AG10803 (cell line): ENCODE data around the gene AFAP1.
A peak's percentile ranks its signal among the peaks of the same experiment; 100 is the strongest.

ENCODE experiments used
- DNase-seq: peaks from one replicate; pipeline ENCODE4 v3.0.0; 2010; ENCODE audit warnings: low read depth
- H3K4me3 ChIP-seq: 2 replicates; pipeline ENCODE4 v1.5.1; 2011; ENCODE audit warnings: mild to moderate bottlenecking, low read length, control low read depth
- CTCF ChIP-seq: conservative IDR thresholded peaks from 2 replicates; pipeline ENCODE4 v1.5.1; 2011; ENCODE audit warnings: mild to moderate bottlenecking, low read length, control low read depth, inconsistent platforms

The AFAP1 gene

GRCh38 chr4:7803371-7803770 is 136.3 kb downstream of the AFAP1 start:
- no peak for DNase-seq
- TF ChIP-seq CTCF: no peak
- H3K4me3 ChIP-seq: no peak overlapping the region

DNA sequence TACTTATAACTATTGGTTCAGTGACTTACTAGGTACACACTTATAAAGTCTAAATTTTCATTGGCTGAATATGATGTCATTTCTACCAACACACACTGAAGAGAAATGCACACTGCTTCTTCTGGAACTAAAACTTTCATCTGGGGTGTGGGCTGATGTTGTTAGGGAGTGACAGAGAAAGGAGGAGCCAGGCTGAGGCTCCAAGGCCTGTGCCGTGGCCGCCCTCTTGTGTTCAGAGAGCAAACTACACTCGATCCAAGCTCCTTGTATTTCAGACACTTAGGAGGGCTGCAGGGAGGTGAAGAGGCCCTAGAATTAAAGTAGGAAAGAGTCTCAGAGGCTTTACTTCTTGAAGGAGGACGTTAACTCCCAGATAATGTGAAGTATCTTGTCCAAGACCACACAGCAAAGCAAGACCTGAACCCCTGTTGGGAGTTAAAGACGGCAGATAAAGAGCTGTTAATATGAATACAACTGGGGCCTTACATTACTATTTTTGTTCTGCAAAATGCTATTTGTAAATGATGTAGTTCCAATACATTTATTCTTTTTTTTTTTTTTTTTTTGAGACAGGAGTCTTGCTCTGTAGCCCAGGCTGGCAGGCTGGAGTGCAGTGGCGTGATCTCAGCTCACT is 137.5 kb downstream of the AFAP1 start:
- DNase-seq: peak; percentile 79
- TF ChIP-seq CTCF: peak; percentile 98
- no peak overlapping the region for H3K4me3 ChIP-seq

DNA sequence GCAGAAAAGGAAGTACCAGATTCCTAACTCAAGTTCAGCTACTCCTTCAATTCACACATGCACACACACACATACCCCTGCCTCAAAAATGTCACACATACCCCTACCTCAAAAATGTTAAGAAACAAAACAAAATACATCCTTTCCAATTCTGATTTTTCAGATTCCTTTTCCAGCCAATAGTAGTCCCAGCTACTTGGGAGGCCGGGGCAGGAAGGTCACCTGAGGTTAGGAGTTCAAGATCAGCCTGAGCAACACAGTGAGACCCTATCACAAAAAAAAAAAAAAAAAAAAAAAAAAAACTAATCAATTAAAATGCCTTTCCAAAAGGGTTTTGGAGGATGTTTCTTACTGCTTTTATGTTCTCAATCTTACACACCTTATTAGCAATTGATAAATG is 138.0 kb downstream of the AFAP1 start:
- TF ChIP-seq CTCF: no peak
- no peak for DNase-seq
- H3K4me3 ChIP-seq: no peak overlapping the region

GRCh38 chr4:7801001-7801400 is 138.7 kb downstream of the AFAP1 start:
- no peak for TF ChIP-seq CTCF
- no peak overlapping the region for H3K4me3 ChIP-seq
- no peak for DNase-seq

DNA sequence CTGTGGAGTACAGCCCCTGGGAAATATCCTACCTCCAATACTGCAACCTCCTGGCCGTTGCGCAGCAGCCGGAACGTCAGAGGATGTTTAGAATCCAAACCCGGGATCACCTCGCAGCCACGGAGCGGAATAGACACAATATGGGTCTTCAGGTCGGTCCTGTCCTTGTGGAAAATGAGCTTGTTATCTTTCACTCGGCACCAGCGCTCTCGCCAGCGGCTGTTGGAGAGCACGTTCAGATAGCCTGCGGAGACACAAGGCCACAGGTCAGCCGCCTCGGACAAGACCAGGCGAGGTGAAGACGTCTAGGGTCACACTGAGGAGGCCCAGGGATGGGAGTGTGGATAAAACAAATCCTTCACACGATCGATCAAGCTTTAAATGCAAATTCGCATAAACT is 139.3 kb downstream of the AFAP1 start:
- H3K4me3 ChIP-seq: no peak overlapping the region
- TF ChIP-seq CTCF: no peak
- no peak for DNase-seq

DNA sequence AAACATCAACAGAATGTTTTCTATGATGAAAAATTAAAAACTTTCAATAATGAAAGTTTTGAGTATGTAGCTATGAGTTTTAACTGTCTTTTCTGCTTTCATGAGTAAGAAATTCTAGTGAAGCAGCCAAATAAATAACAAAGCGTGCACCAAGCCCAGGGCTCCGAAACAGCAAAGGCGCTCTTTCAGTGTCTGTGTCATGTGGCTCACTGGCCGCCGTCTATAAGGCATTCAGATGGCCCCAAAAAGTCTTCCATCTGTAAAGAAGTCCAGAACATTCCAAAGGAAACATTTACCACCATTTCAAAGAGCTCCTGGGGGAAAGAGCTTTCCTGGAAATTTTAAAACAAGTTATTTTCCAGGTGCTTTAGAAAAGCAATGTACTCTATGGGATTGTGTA is 139.9 kb downstream of the AFAP1 start:
- TF ChIP-seq CTCF: no peak

DNA sequence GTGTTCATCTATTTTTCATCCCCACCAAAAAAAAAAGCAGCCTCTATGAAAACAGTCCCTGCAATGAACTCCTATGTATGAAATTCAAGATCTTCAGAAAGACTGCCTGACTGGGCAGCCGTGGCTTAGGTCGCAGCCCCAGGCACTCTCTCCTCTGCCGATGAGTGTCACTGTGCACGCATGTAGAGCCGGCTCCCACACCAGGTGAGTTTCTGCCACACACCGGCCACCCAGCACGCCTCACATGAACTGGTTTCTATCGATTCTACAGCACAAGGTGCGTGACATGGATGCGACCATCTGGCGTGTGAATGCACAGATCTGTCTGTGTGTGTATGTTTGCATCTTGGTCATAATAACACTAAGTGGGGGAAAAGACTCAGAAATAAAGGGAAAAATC is 140.4 kb downstream of the AFAP1 start:
- H3K4me3 ChIP-seq: no peak overlapping the region
- DNase-seq: no peak
- no peak for TF ChIP-seq CTCF

More for the DNA sequence above, 139.9 kb downstream of the AFAP1 start:
- no peak for DNase-seq
- H3K4me3 ChIP-seq: no peak overlapping the region
